Measurements from ENCODE around the gene SMPX.

SMPX gene

DNA sequence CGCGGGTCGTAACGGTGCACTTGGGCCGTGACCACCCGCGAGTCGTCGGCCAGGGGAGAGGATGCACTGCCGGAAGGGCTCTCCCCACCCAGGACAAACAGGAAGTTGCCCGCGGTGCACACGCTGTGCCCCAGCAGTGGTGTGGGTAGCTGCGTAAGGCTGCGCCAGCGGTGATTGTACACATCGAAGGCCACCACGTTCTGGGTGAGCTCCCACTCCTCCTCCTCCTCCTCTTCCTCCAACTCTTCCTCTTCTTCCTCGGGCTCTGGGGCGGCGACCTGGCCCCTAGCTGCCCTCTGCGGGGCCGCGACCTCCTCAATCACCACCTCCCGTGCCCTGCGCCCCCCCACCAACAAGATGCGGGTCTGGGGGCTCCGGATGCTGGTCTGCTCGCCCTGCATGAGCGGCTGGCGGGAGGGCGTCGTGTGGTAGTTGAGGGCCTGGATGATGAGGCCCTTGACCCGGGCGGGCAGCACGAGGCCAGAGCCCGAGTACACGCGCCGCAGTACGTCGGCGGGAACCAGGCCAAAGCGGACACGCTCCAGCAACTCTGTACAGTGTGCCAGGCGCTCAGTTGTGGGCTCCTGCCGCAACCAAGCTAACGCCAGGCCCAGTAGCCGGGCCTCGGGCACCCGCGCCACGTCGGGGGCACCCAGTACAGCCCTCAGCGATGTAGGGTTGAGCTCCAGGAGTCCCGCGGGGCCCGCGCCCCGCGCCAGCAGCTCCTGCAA, 101.2 kb downstream of the SMPX start:
- DNase-seq, result no peak

Data from NCI-H510A treated with DMSO at 0.1 percent for 48 hours (cell line).